Measurements from ENCODE around the gene AP2M1. TPM values are rescaled to one million over a fixed set of nuclear protein-coding genes. Genes with fewer than 3 reads are reported as not detected.

AP2M1 gene
- total and polyA plus RNA-seq, 2 donors (not counting 3 experiments of a cell fraction or from before 2014, with no cell fraction given) = 431 to 602 TPM

DNA sequence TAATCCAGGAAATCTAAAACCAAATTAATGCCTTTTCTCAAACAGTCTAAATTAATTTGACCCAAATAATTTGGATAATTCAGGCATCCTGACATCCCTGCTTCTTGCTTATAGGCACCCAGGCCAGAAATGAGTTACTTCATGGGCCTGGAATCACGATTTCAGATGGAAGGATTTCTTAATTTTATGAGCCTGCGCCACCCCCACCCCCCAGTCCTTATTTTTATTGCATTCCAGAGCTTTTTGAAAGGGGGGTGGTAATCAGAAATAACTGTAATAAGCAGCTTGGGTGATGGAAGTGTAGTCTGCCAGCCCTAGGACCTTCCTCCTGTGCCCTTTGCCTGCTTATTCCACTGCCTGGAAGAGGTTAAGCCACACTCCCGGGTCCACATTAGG lies 1.3 kb downstream of the AP2M1 start:
- H3K4me3 ChIP-seq (replicated peaks in 1 of 3; ENCODE audit: insufficient read depth in 1 of 3, low read depth in 1 of 3, low read length in 3 of 3) = peak overlapping the region; percentile 84 to 97 (median 87)
- no peaks in the 10 kb centered on the region for H3K9me1 ChIP-seq (replicated peaks; ENCODE audit: control insufficient read depth, extremely low read depth, insufficient read depth, low read length)
- no peaks in the 10 kb centered on the region for H3K27me3 ChIP-seq (ENCODE audit: control insufficient read depth in 2 of 2, insufficient read depth in 2 of 2, low read length in 2 of 2)
- peak overlapping the region; percentile 73 for H3K27ac ChIP-seq (ENCODE audit: insufficient read depth, low read depth, low read length)
- H3K4me2 ChIP-seq (ENCODE audit: insufficient read depth, low read length) = peak overlapping the region; percentile 81
- dilution Hi-C loops (cut with MboI; ENCODE audit: extremely low pct_ligation_motif_present, low sequenced_read_pairs) (no loop called here), intact Hi-C loops (cut with micrococcal nuclease) (loop anchor here (1.0 to 5.0 kb wide), 4 partner anchors 9 to 159 kb away; partner anchors contain the start of genes ABCC5, EIF2B5 and EIF4G1)
- CTCF ChIA-PET = interaction anchor here (0.6 to 1.6 kb wide), 7 partner anchors 9 to 385 kb away, joined by 3 to 14 read pairs (median 6); partner anchors contain the start of genes ABCF3, EEF1AKMT4 and EIF2B5
- H3K79me2 ChIP-seq (ENCODE audit: control insufficient read depth, insufficient read depth, low read length) = peaks cover 41% of the 10 kb centered on the region
- peak overlapping the region; percentile 86 for H3K9ac ChIP-seq (replicated peaks; ENCODE audit: extremely low read depth, insufficient read depth, low read length)
- no peak overlapping the region for H2AFZ ChIP-seq (ENCODE audit: low read depth, low read length)
- H4K20me1 ChIP-seq (replicated peaks; ENCODE audit: control insufficient read depth, extremely low read depth, insufficient read depth, low read length) = no peaks in the 10 kb centered on the region
- POLR2A ChIA-PET = interaction anchor here (0.5 to 1.0 kb wide), 2 partner anchors 10 to 120 kb away, joined by 4 to 5 read pairs; partner anchors contain the start of gene ABCF3
- H3K9me3 ChIP-seq (replicated peaks; ENCODE audit: control insufficient read depth, insufficient read depth, low read length) = no peaks in the 10 kb centered on the region
- TF ChIP-seq EZH2 (IDR thresholded peaks at IDR 0.05; ENCODE audit: borderline replicate concordance, low read depth, low read length, severe bottlenecking) (no peak), GATA2 (IDR thresholded peaks at IDR 0.05; ENCODE audit: insufficient read depth, insufficient read length, low read depth, low read length) (no peak), MYC (IDR thresholded peaks at IDR 0.05; ENCODE audit: low read depth, low read length) (no peak), POLR2AphosphoS5 (IDR thresholded peaks at IDR 0.05; ENCODE audit: insufficient read depth, low read depth, low read length) (no peak), POLR2A (IDR thresholded peaks at IDR 0.05; ENCODE audit: low read depth, low read length) (no peak), JUN (IDR thresholded peaks at IDR 0.05; ENCODE audit: borderline replicate concordance, insufficient read depth, insufficient read length, low read depth) (no peak), FOS (IDR thresholded peaks at IDR 0.05; ENCODE audit: borderline replicate concordance, insufficient read depth, low read length) (no peak)
- TF ChIP-seq, protein P1, sequence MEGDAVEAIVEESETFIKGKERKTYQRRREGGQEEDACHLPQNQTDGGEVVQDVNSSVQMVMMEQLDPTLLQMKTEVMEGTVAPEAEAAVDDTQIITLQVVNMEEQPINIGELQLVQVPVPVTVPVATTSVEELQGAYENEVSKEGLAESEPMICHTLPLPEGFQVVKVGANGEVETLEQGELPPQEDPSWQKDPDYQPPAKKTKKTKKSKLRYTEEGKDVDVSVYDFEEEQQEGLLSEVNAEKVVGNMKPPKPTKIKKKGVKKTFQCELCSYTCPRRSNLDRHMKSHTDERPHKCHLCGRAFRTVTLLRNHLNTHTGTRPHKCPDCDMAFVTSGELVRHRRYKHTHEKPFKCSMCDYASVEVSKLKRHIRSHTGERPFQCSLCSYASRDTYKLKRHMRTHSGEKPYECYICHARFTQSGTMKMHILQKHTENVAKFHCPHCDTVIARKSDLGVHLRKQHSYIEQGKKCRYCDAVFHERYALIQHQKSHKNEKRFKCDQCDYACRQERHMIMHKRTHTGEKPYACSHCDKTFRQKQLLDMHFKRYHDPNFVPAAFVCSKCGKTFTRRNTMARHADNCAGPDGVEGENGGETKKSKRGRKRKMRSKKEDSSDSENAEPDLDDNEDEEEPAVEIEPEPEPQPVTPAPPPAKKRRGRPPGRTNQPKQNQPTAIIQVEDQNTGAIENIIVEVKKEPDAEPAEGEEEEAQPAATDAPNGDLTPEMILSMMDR (IDR thresholded peaks at IDR 0.05; ENCODE audit: extremely low read depth in 1 of 2, insufficient read depth in 1 of 2, low read depth in 1 of 2, low read length in 2 of 2) = no peak
- TF ChIP-seq, protein P2, sequence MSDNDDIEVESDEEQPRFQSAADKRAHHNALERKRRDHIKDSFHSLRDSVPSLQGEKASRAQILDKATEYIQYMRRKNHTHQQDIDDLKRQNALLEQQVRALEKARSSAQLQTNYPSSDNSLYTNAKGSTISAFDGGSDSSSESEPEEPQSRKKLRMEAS (IDR thresholded peaks at IDR 0.05; ENCODE audit: insufficient read depth, insufficient read length) = no peak
- DNase-seq (ENCODE audit: low read depth, low spot score) = no peak
- peaks cover 23 to 43% of the 10 kb centered on the region in 2 experiments for H3K36me3 ChIP-seq (ENCODE audit: control insufficient read depth in 2 of 2, extremely low read depth in 1 of 2, insufficient read depth in 2 of 2, low read length in 2 of 2)
- FAIRE-seq = no peak
- TSS peak; percentile 45 for BruUV-seq (replicated peaks)
- H3K4me1 ChIP-seq (ENCODE audit: control insufficient read depth, extremely low read depth, insufficient read depth, low read length) = peaks cover 28% of the 10 kb centered on the region

All from endothelial cell of umbilical vein (primary cell).